Astrocyte of the cerebellum (primary cell): ENCODE results near the gene VPS50.

Source experiments
- DNase-seq: peaks from one replicate; pipeline ENCODE4 v3.0.0-alpha.2; 2011; ENCODE audit warnings: low read depth
- H3K4me3 ChIP-seq: 2 replicates; pipeline ENCODE4 v1.5.1; 2011; ENCODE audit warnings: mild to moderate bottlenecking, low read depth, low read length, moderate library complexity
- in situ Hi-C: cut with HindIII; loops from 2 replicates; pipeline ENCODE4 v1.10.0; 2017; ENCODE audit warnings: low sequenced_read_pairs
- TF ChIP-seq, protein P1 (sequence below): IDR thresholded peaks from 2 replicates; pipeline ENCODE4 v1.5.1; 2012; ENCODE audit warnings: low read length, low read depth, moderate library complexity, mild to moderate bottlenecking; ENCODE audit errors: missing control alignments

Gene VPS50, protein sequence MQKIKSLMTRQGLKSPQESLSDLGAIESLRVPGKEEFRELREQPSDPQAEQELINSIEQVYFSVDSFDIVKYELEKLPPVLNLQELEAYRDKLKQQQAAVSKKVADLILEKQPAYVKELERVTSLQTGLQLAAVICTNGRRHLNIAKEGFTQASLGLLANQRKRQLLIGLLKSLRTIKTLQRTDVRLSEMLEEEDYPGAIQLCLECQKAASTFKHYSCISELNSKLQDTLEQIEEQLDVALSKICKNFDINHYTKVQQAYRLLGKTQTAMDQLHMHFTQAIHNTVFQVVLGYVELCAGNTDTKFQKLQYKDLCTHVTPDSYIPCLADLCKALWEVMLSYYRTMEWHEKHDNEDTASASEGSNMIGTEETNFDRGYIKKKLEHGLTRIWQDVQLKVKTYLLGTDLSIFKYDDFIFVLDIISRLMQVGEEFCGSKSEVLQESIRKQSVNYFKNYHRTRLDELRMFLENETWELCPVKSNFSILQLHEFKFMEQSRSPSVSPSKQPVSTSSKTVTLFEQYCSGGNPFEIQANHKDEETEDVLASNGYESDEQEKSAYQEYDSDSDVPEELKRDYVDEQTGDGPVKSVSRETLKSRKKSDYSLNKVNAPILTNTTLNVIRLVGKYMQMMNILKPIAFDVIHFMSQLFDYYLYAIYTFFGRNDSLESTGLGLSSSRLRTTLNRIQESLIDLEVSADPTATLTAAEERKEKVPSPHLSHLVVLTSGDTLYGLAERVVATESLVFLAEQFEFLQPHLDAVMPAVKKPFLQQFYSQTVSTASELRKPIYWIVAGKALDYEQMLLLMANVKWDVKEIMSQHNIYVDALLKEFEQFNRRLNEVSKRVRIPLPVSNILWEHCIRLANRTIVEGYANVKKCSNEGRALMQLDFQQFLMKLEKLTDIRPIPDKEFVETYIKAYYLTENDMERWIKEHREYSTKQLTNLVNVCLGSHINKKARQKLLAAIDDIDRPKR

DNA sequence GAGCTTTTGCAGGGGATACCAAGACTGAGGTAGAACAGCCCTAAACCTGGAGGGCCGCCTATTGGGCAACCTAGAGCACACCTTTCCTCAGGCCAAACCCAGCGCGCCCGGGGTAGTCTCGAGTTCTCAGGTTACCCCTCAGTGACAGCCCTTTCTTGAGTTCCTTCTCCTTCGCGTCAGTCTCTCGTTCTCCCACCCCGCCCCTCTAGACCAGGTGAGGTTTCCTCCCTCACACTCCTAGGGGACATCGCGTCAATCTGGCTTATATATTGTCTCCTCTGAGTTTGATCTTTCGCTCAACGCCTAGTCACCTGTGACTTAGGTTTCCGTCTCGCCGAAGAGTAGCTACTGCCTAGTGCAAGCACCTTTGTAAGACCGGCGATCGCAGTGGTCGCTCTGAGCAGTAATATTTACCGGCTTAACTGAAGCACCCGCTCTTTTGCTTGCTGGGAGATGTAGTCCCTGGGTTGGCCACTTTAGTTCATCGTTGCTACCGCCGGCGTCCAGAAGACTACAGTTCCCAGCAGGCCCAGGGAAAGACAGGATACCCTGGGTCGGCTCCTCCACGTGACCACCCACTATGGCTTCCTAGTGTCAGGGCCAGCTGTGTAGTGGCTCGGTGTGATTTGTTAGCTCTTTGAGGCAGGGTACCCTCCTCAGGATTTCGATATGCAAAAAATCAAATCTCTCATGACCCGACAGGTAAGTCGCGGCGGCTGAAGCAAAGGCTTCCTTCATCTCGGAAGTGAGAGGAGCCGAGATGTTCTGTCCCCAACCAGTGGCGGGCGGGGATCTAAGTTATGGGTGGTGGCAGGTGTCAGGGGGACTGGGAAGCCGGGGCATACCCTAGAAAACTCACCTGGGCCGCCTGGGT is at the start of gene VPS50:
TSS of gene VPS50 (plus strand) at position 568 of the 874 bp plus-strand sequence. CDS start at position 670, 102 bp downstream.
- in situ Hi-C loops, result no loop called here
- peak within 1 kb of the TSS; percentile 78 for H3K4me3 ChIP-seq

DNA sequence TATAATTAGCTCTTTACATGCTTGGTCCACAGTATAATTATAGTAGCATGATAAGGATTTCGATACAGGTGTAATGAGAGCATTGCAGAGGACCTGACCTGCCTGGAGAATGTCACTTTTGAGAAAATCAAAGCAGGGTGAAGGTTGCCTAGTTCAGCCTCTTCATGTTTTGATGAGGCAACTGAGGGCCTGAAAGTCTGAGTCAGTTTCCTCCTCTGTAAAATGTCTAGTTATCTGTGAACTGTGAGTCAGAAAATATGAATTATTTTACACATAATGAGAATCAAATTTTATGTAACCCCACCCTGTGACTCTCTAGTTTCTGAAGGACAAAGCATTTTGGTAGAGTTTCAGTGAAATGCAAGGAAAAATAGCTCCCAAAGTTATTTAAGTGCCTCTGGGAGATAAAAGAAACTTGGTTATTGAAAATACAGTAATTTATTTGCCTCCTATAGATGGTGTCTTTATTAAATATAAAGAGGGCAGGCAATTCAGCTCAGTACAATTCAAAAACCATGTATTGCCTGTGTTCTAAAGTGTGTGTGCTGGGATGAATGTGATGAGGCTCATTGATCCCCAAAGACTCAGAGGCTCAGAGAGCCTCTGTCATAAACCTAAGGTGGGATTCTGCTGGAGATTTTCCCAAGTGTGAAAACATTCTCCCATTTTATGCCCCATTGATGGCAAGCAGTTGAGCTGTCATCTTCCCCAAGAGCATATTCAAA is 46.7 kb upstream of the VPS50 start:
- in situ Hi-C loops, result no loop called here
- TF ChIP-seq, protein P1, sequence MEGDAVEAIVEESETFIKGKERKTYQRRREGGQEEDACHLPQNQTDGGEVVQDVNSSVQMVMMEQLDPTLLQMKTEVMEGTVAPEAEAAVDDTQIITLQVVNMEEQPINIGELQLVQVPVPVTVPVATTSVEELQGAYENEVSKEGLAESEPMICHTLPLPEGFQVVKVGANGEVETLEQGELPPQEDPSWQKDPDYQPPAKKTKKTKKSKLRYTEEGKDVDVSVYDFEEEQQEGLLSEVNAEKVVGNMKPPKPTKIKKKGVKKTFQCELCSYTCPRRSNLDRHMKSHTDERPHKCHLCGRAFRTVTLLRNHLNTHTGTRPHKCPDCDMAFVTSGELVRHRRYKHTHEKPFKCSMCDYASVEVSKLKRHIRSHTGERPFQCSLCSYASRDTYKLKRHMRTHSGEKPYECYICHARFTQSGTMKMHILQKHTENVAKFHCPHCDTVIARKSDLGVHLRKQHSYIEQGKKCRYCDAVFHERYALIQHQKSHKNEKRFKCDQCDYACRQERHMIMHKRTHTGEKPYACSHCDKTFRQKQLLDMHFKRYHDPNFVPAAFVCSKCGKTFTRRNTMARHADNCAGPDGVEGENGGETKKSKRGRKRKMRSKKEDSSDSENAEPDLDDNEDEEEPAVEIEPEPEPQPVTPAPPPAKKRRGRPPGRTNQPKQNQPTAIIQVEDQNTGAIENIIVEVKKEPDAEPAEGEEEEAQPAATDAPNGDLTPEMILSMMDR, result no peak
- no peak overlapping the region for H3K4me3 ChIP-seq
- DNase-seq, result no peak

More for the DNA sequence above, at the start of gene VPS50:
- peak; percentile 88 for DNase-seq
- TF ChIP-seq, protein P1, result no peak

DNA sequence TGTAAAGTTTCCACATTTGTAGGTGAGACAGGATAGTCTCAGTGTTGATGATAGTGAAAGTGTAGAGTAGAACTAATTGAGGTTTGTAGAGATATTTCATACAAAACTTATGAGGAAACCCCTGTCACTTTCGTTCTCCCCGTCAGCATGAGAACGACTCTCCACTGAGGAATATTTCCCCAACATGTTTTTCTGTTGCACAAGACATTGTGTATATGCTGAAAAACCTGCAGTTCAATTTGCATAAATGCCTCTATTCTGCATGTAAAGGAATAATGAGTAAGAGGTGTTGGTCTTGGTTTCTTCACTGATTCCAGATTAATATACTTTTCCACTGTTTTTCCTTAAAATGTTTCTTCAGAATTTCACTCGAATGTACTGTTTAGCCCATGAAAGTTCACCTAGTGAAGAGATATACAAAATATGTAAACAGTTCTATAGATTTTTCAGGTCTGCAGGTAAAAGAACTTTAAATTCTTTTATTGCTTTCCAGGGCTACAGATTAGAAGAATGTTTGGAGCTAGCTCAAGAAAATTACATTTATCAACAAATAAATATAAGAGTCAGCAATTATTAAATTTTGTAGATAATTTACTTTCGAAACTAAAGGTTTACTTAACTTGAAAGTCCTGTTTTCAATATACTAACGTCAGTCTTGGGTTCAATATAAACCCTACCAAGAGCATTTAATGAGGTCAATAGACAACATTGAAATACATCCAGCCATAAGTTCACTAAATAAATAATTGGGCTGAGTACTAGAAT is 43.1 kb upstream of the VPS50 start:
- no peak overlapping the region for H3K4me3 ChIP-seq
- TF ChIP-seq, protein P1, result no peak
- in situ Hi-C loops, result no loop called here
- no peak for DNase-seq

DNA sequence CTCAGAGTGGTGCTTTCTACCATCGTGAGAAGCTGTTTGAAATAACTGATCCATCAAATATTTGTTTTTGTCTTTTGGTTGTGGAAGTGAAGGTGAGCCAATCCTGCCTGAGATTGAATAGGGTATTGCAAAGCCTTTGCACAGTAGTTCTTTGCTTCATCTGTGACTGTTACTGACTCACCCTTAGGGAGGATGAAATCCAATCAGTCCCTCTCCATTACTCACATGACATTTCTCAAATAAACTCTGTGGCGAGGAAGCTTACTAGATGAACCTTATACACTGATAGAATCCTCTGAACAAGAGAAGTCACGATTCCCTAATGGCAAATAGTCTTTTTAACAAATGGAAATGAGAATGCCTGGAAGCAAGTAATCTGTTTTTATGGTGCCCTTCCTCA is 37.8 kb upstream of the VPS50 start:
- in situ Hi-C loops, result no loop called here
- DNase-seq, result no peak
- H3K4me3 ChIP-seq, result no peak overlapping the region
- TF ChIP-seq, protein P1, result no peak

DNA sequence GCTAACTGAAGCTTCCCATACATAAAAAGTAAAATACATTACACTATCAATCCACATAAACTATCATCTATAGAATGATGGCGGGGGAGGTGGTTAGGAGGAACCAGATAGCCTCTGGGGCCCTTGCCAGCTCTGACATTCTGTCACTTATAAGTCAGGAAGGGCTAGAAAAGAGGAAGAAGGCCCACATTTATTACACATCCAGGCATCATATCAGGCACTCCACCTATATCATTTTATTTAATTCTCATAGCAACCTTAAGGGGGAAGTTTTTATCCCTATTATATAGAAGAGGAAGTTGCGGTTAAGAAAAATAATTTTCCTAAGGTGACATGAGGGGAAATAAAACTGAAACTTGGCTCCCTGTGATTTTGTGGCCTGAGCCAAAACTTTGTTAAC is 35.8 kb upstream of the VPS50 start:
- TF ChIP-seq, protein P1, result no peak
- in situ Hi-C loops, result no loop called here
- H3K4me3 ChIP-seq, result no peak overlapping the region
- DNase-seq, result no peak
